ENCODE results near the gene DNAH14.
"Not testable (repeated sequence)": the region's sequence is repeated elsewhere in the genome, so short reads cannot be mapped to it uniquely, and the experiment has no call there.

The DNAH14 gene

GRCh38 chr1:224995602-224996001 lies 66.1 kb downstream of the DNAH14 start:
- DNase-seq = no peak

GRCh38 chr1:224996266-224996665 lies 66.8 kb downstream of the DNAH14 start:
- no peak for DNase-seq

GRCh38 chr1:224998185-224998584 lies 68.7 kb downstream of the DNAH14 start:
- no peak for DNase-seq

GRCh38 chr1:225004396-225004795 lies 74.9 kb downstream of the DNAH14 start:
- DNase-seq = no peak

GRCh38 chr1:225006352-225006751 lies 76.9 kb downstream of the DNAH14 start:
- not testable (repeated sequence) for DNase-seq

- DNase-seq = not testable (repeated sequence)
These were observed 78.6 kb downstream of the DNAH14 start for GRCh38 chr1:225008050-225008449.

GRCh38 chr1:225021037-225021436 lies 91.6 kb downstream of the DNAH14 start:
- DNase-seq = no peak

GRCh38 chr1:225026701-225027100 lies 97.2 kb downstream of the DNAH14 start:
- DNase-seq = no peak

GRCh38 chr1:225036441-225036840 lies 107.0 kb downstream of the DNAH14 start:
- DNase-seq = not testable (repeated sequence)

GRCh38 chr1:225042263-225042662 lies 112.8 kb downstream of the DNAH14 start:
- DNase-seq = no peak

- DNase-seq = no peak
These were observed 114.8 kb downstream of the DNAH14 start for GRCh38 chr1:225044258-225044657.

GRCh38 chr1:225049594-225049993 lies 120.1 kb downstream of the DNAH14 start:
- no peak for DNase-seq

- DNase-seq = no peak
These were observed 134.2 kb downstream of the DNAH14 start for GRCh38 chr1:225063722-225064121.

GRCh38 chr1:225070972-225071371 lies 141.5 kb downstream of the DNAH14 start:
- no peak for DNase-seq

- no peak for DNase-seq
These were observed 167.7 kb downstream of the DNAH14 start for GRCh38 chr1:225097175-225097574.

GRCh38 chr1:225111000-225111399 lies 181.5 kb downstream of the DNAH14 start:
- DNase-seq = no peak

GRCh38 chr1:225113265-225113664 lies 183.8 kb downstream of the DNAH14 start:
- no peak for DNase-seq

GRCh38 chr1:225114354-225114990 lies 185.0 kb downstream of the DNAH14 start:
- DNase-seq = no peak

- DNase-seq = no peak
These were observed 189.8 kb downstream of the DNAH14 start for GRCh38 chr1:225119307-225119706.

- no peak for DNase-seq
These were observed 191.6 kb downstream of the DNAH14 start for GRCh38 chr1:225121095-225121494.

- DNase-seq = no peak
These were observed 202.4 kb downstream of the DNAH14 start for GRCh38 chr1:225131869-225132268.

- no peak for DNase-seq
These were observed 208.5 kb downstream of the DNAH14 start for GRCh38 chr1:225137976-225138375.

GRCh38 chr1:225143001-225143400 lies 213.5 kb downstream of the DNAH14 start:
- DNase-seq = no peak

GRCh38 chr1:225146478-225146877 lies 217.0 kb downstream of the DNAH14 start:
- DNase-seq = no peak
